MM.1S (cell line): Measurements from ENCODE around the gene ETV3.

Source experiments
- EZH2 ChIP-seq: fragments of 300-600 bp; sonication (generic); optimal IDR thresholded peaks from 2 replicates; pipeline ENCODE3; 2017; ENCODE audit warnings: low read depth, mild to moderate bottlenecking, antibody characterized with exemption, low read length, mixed read lengths
- EZH2phosphoT487 ChIP-seq: fragments of 300-600 bp; sonication (generic); IDR thresholded peaks from 2 replicates; pipeline ENCODE4 v1.6.1; 2018; ENCODE audit warnings: antibody characterized with exemption, low read length
- TF ChIP-seq, protein P1 (sequence below): fragments of 300-600 bp; sonication (generic); IDR thresholded peaks from 2 replicates; pipeline ENCODE4 v1.5.1; 2016; ENCODE audit warnings: antibody characterized with exemption, low read length, mixed read lengths

DNA sequence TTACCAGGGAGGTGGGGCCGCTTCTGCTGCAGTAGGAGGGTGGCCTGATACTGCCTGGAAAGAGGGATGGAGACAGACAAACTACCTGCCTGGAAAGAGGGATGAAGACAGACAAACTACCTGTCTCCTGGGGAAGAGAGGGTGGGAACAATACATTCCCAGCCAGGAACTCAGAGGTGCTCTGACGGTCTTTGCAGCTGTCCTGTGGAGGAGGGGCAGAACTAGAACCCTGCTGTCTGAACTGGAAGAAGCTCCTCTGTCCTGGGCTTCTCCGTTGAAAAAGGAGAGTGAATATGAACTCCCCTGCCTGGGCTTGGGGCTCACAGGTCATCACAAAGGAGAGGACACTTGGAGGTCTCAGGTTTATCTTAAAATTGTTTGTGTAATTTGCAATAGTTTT is 40.3 kb upstream of the ETV3 start:
- TF ChIP-seq EZH2 (no peak), EZH2phosphoT487 (no peak)
- TF ChIP-seq, protein P1, sequence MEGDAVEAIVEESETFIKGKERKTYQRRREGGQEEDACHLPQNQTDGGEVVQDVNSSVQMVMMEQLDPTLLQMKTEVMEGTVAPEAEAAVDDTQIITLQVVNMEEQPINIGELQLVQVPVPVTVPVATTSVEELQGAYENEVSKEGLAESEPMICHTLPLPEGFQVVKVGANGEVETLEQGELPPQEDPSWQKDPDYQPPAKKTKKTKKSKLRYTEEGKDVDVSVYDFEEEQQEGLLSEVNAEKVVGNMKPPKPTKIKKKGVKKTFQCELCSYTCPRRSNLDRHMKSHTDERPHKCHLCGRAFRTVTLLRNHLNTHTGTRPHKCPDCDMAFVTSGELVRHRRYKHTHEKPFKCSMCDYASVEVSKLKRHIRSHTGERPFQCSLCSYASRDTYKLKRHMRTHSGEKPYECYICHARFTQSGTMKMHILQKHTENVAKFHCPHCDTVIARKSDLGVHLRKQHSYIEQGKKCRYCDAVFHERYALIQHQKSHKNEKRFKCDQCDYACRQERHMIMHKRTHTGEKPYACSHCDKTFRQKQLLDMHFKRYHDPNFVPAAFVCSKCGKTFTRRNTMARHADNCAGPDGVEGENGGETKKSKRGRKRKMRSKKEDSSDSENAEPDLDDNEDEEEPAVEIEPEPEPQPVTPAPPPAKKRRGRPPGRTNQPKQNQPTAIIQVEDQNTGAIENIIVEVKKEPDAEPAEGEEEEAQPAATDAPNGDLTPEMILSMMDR: no peak
